ENCODE data around the gene ARHGEF4.

Gene ARHGEF4

GRCh38 chr2:130819226-130819607 is 17.5 kb upstream of the ARHGEF4 start:
- DNase-seq: no peak

GRCh38 chr2:130819608-130820278 is 17.0 kb upstream of the ARHGEF4 start:
- DNase-seq: no peak

GRCh38 chr2:130820279-130820861 is 16.3 kb upstream of the ARHGEF4 start:
- DNase-seq: no peak

- no peak for DNase-seq
Observed at GRCh38 chr2:130821867-130822266, 14.8 kb upstream of the ARHGEF4 start.

GRCh38 chr2:130822766-130823165 is 13.9 kb upstream of the ARHGEF4 start:
- DNase-seq: no peak

- no peak for DNase-seq
Observed at GRCh38 chr2:130823171-130823885, 13.4 kb upstream of the ARHGEF4 start.

GRCh38 chr2:130823886-130824491 is 12.7 kb upstream of the ARHGEF4 start:
- DNase-seq: no peak

GRCh38 chr2:130824492-130825061 is 12.1 kb upstream of the ARHGEF4 start:
- peak; percentile 84 for DNase-seq

GRCh38 chr2:130825231-130825965 is 11.3 kb upstream of the ARHGEF4 start:
- peak; percentile 38 for DNase-seq

GRCh38 chr2:130825966-130826253 is 10.8 kb upstream of the ARHGEF4 start:
- no peak for DNase-seq

GRCh38 chr2:130826419-130826818 is 10.3 kb upstream of the ARHGEF4 start:
- no peak for DNase-seq

GRCh38 chr2:130826821-130827501 is 9.8 kb upstream of the ARHGEF4 start:
- no peak for DNase-seq

- no peak for DNase-seq
Observed at GRCh38 chr2:130827502-130828251, 9.0 kb upstream of the ARHGEF4 start.

GRCh38 chr2:130828461-130828860 is 8.3 kb upstream of the ARHGEF4 start:
- no peak for DNase-seq

- DNase-seq: no peak
Observed at GRCh38 chr2:130829015-130829414, 7.7 kb upstream of the ARHGEF4 start.

GRCh38 chr2:130830538-130830937 is 6.2 kb upstream of the ARHGEF4 start:
- no peak for DNase-seq

GRCh38 chr2:130831356-130831755 is 5.4 kb upstream of the ARHGEF4 start:
- no peak for DNase-seq

- no peak for DNase-seq
Observed at GRCh38 chr2:130832296-130832940, 4.3 kb upstream of the ARHGEF4 start.

GRCh38 chr2:130834091-130834930 is 2.4 kb upstream of the ARHGEF4 start:
- DNase-seq: no peak

Data from NCI-H1436 (cell line).